Progenitor cell of endocrine pancreas (in vitro differentiated cells): ENCODE results near the gene ST3GAL3. TPM values are rescaled to one million over a fixed set of nuclear protein-coding genes. Genes with fewer than 3 reads are reported as not detected.
A peak's percentile ranks its signal among the peaks of the same experiment; 100 is the strongest.

Experiments used
- DNase-seq: peaks from one replicate; pipeline ENCODE4 v3.0.0; 2021; ENCODE audit warnings: low spot score; ENCODE audit not compliant: unreplicated experiment
- H3K27ac Mint-ChIP-seq: 2 replicates; pipeline ENCODE4 v1.8.0; 2021; ENCODE audit warnings: mild to moderate bottlenecking, moderate library complexity, mixed read lengths
- H3K27me3 Mint-ChIP-seq: 2 replicates; pipeline ENCODE4 v1.8.0; 2021; ENCODE audit warnings: mixed read lengths
- H3K36me3 Mint-ChIP-seq: 2 replicates; pipeline ENCODE4 v1.8.0; 2022; ENCODE audit warnings: mixed read lengths; ENCODE audit not compliant: insufficient read depth
- H3K4me1 Mint-ChIP-seq: 2 replicates; pipeline ENCODE4 v1.8.0; 2021; ENCODE audit warnings: low read depth, mixed read lengths
- H3K4me3 Mint-ChIP-seq: 2 replicates; pipeline ENCODE4 v1.8.0; 2021; ENCODE audit warnings: low read depth, mild to moderate bottlenecking, moderate library complexity, mixed read lengths
- H3K9me3 Mint-ChIP-seq: 2 replicates; pipeline ENCODE4 v1.8.0; 2021; ENCODE audit warnings: low read depth, mixed read lengths
- total RNA-seq: library from RNA; stranded (reverse); gene quantifications from 2 replicates; pipeline ENCODE4 v1.2.1, GENCODE V29; 2021
- TF ChIP-seq, protein P1 (sequence below): fragments of 200-600 bp; sonication (generic); IDR thresholded peaks from one replicate; pipeline ENCODE4 v1.5.0; 2021; ENCODE audit warnings: antibody characterized with exemption, mild to moderate bottlenecking; ENCODE audit not compliant: unreplicated experiment

Gene ST3GAL3
- total RNA-seq, 1 donor from 2014 or later: 14.9 TPM

DNA sequence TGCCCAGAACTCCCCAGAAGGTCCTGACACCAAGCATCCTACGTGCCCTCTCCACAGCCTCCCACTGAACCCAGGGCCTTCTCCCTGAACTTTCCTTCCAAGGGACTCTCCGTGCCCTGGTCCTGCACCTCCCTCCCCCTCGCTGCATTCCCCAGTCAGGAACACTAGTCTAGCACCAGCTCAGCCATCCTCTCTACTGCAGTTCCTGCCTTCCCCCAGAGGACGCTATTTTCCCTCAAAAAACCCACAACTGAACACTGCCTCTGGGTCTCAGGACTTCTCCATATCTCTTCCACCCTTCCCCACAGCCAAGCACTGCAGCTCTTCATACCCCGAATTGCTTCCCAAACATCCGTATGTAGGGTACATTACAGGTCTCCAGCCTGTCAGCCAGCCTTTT is 213.7 kb downstream of the ST3GAL3 start:
- DNase-seq: no peak
- TF ChIP-seq, protein P1, sequence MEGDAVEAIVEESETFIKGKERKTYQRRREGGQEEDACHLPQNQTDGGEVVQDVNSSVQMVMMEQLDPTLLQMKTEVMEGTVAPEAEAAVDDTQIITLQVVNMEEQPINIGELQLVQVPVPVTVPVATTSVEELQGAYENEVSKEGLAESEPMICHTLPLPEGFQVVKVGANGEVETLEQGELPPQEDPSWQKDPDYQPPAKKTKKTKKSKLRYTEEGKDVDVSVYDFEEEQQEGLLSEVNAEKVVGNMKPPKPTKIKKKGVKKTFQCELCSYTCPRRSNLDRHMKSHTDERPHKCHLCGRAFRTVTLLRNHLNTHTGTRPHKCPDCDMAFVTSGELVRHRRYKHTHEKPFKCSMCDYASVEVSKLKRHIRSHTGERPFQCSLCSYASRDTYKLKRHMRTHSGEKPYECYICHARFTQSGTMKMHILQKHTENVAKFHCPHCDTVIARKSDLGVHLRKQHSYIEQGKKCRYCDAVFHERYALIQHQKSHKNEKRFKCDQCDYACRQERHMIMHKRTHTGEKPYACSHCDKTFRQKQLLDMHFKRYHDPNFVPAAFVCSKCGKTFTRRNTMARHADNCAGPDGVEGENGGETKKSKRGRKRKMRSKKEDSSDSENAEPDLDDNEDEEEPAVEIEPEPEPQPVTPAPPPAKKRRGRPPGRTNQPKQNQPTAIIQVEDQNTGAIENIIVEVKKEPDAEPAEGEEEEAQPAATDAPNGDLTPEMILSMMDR: no peak
- H3K4me1 Mint-ChIP-seq: no peaks in the 10 kb centered on the region

DNA sequence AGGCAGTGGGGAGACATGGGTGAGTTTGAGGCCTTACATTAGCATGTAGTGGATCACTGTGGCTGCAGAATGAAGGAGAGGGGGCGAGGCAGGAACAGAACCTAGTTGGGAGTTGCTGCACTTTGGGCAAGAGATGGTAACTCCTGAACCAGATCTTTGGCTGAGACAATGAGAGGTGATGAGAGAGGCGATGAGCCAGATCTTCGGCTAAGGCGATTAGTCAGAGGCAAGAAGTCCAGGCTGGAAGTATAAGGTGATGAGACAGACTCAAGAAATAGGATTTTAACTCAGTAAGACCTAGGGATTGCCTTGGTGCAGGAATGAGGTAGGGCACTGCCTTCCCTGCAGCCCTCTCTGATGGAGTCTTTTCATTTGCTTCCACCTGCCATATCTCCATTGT is 217.2 kb downstream of the ST3GAL3 start:
- H3K27ac Mint-ChIP-seq: no peak overlapping the region
- TF ChIP-seq, protein P1: no peak
- no peak for DNase-seq
- H3K4me3 Mint-ChIP-seq: no peak overlapping the region
- H3K36me3 Mint-ChIP-seq: no peaks in the 10 kb centered on the region
- no peaks in the 10 kb centered on the region for H3K4me1 Mint-ChIP-seq
- H3K27me3 Mint-ChIP-seq: peaks cover 4% of the 10 kb centered on the region
- H3K9me3 Mint-ChIP-seq: no peaks in the 10 kb centered on the region

More for the DNA sequence above, 213.7 kb downstream of the ST3GAL3 start:
- Mint-ChIP-seq H3K36me3 (no peaks in the 10 kb centered on the region), H3K27ac (no peak overlapping the region), H3K9me3 (no peaks in the 10 kb centered on the region), H3K4me3 (no peak overlapping the region), H3K27me3 (peaks cover 3% of the 10 kb centered on the region)

DNA sequence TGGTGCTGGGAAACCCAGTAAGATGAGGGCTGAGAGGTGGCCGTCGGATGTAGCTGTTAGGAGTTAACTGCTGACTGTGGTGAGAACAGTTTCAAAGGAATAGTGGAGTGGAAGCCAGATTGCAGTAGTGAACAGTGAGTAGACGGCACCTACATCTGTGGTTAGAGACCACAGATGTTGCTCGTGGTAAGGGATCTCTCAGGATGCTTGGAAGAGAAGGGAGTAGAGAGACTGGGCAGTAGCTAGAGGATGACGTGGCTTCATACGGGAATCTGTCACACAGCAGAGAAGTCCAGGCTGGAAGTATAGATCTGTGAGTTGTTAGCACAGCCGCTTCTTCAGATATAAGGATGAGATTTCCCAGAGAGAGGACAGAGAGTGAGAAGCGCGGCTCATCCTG is 218.5 kb downstream of the ST3GAL3 start:
- no peak overlapping the region for H3K4me3 Mint-ChIP-seq
- no peaks in the 10 kb centered on the region for H3K4me1 Mint-ChIP-seq
- no peak for DNase-seq
- H3K36me3 Mint-ChIP-seq: no peaks in the 10 kb centered on the region
- no peak overlapping the region for H3K27ac Mint-ChIP-seq
- H3K27me3 Mint-ChIP-seq: peaks cover 4% of the 10 kb centered on the region
- TF ChIP-seq, protein P1: no peak
- H3K9me3 Mint-ChIP-seq: no peaks in the 10 kb centered on the region

DNA sequence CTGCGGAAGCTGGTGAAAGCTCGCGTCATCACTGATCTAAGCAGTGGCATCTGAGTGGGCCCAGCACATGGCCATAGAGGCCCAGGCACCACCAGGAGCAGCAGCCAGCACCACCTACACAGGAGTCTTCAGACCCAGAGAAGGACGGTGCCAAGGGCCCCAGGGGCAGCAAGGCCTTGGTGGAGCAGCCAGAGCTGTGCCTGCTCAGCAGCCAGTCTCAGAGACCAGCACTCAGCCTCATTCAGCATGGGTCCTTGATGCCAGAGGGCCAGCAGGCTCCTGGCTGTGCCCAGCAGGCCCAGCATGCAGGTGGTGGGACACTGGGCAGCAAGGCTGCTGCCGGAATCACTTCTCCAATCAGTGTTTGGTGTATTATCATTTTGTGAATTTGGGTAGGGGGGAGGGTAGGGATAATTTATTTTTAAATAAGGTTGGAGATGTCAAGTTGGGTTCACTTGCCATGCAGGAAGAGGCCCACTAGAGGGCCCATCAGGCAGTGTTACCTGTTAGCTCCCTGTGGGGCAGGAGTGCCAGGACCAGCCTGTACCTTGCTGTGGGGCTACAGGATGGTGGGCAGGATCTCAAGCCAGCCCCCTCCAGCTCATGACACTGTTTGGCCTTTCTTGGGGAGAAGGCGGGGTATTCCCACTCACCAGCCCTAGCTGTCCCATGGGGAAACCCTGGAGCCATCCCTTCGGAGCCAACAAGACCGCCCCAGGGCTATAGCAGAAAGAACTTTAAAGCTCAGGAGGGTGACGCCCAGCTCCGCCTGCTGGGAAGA is 223.0 kb downstream of the ST3GAL3 start:
- Mint-ChIP-seq H3K27ac (no peak overlapping the region), H3K4me3 (no peak overlapping the region), H3K4me1 (peaks cover 6% of the 10 kb centered on the region), H3K27me3 (peaks cover 28% of the 10 kb centered on the region), H3K9me3 (no peaks in the 10 kb centered on the region), H3K36me3 (no peaks in the 10 kb centered on the region)
- DNase-seq: no peak
- TF ChIP-seq, protein P1: peak; percentile 66

DNA sequence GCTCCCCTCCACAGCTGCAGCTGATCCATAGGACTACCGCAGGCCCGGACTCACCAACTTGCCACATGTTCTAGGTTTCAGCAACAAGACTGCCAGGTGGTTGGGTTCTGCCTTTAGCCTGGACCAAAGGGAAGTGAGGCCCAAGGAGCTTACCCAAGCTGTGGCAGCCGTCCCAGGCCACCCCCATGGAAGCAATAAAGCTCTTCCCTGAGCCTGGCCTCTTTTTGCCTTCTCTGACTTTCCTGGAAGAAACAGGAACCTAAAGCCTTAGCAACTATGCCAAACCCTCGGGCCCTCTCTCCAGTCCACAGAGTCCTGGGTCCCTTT is 223.6 kb downstream of the ST3GAL3 start:
- no peaks in the 10 kb centered on the region for H3K36me3 Mint-ChIP-seq
- no peak overlapping the region for H3K27ac Mint-ChIP-seq
- no peak overlapping the region for H3K4me3 Mint-ChIP-seq

More for the DNA sequence above, 223.6 kb downstream of the ST3GAL3 start:
- peaks cover 6% of the 10 kb centered on the region for H3K4me1 Mint-ChIP-seq
- no peaks in the 10 kb centered on the region for H3K9me3 Mint-ChIP-seq
- H3K27me3 Mint-ChIP-seq: peaks cover 28% of the 10 kb centered on the region
- DNase-seq: no peak
- TF ChIP-seq, protein P1: no peak
